C1 segment of cervical spinal cord (tissue), 14 donors: ENCODE data around the gene UNC93B1.
"Not testable (repeated sequence)": the region's sequence is repeated elsewhere in the genome, so short reads cannot be mapped to it uniquely, and the experiment has no call there.

Source experiments
- DNase-seq, 14 donors: peaks; one replicate each; lab custom pipeline; 2025; lab: John Stamatoyannopoulos, UW

Gene UNC93B1

DNA sequence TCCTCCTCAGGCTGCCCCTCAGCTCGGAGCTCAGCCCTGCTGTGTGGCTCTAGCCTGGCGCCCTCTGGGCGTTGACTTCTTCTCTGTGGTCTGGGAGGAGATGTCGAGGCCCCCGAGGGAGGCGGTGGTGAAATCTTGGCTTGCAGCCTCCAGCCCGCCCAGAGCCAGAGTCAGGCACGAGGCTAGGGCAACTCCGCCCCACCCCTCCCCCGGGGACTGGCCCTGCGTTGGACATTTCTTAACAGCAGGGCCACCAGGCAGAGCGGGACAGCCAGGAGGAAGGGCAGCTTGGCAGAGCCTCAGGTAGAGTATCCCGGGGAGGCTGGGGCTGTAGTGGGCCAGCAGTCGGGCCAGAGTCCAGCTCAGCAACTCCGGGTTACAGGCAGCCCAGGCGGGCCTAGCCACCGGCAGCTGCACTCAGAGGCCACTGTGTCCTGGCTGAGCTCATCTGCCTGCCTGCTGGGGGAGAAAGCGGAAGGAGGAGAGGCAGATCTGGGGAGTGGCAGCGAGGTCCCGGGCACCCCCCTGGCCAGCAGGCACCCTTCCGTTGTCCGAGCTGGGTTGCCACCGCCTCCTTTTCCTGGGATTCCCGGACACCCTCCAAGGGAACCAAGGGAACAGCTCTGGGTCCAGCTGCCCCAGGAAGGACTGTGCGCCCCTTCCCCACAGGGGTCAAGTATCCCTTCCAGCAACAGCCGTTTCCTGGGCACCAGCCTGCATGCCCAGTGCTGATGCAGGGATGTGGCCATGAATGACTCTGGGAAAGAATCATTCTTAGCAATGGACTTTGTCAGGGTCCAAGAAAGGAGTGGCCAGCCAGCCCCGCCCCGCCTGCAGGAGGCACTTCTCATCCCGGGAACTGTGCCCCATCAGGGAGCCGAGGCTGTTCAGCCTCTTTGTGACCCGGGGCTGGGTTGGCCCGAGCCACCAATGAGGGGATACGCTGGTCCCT, 6.5 kb upstream of the UNC93B1 start, which contains the start of gene ALDH3B1:
TSS of gene ALDH3B1 (plus strand) at position 238 of the 952 bp plus-strand sequence. CDS start 4,971 bp downstream, outside the sequence.
- peak; percentile 60 to 96 (median 85) for DNase-seq

DNA sequence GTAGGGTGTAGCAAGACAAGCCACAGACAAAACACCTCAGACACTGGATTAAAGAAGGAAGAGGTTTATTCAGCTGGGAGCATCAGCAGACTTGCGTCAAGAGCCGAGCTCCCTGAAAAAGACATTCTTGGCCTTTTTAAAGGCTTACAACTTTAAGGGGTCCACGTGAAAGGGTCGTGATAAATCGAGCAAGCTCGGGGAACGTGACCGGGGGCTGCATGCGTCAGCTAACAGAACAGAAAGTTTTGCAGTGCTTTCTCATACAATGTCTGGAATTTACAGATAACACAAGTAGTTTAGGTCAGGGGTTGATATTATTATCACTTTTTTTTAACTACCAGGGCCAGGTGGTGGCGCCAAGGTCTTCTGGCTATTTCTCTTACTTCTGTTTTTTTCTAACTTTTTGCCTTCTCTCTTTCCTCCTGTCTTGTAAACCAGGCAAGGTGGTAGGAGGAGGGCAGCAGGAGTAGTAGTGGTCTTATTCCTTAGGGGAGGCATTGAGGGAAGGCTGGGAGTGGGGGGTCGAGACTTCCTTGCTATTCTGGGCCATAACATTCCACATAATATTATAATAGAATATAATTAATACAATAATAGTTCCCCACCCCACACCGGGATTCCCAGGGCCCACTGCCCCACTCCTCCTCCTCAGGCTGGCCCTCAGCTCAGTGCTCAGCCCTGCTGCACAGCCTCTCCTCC, 5.6 kb upstream of the UNC93B1 start:
- peak in 1 of 14 donors; percentile 43 for DNase-seq

GRCh38 chr11:68008381-68009337, 4.8 kb upstream of the UNC93B1 start:
- peak in 4 of 14 donors; percentile 13 to 35 (median 26) for DNase-seq

DNA sequence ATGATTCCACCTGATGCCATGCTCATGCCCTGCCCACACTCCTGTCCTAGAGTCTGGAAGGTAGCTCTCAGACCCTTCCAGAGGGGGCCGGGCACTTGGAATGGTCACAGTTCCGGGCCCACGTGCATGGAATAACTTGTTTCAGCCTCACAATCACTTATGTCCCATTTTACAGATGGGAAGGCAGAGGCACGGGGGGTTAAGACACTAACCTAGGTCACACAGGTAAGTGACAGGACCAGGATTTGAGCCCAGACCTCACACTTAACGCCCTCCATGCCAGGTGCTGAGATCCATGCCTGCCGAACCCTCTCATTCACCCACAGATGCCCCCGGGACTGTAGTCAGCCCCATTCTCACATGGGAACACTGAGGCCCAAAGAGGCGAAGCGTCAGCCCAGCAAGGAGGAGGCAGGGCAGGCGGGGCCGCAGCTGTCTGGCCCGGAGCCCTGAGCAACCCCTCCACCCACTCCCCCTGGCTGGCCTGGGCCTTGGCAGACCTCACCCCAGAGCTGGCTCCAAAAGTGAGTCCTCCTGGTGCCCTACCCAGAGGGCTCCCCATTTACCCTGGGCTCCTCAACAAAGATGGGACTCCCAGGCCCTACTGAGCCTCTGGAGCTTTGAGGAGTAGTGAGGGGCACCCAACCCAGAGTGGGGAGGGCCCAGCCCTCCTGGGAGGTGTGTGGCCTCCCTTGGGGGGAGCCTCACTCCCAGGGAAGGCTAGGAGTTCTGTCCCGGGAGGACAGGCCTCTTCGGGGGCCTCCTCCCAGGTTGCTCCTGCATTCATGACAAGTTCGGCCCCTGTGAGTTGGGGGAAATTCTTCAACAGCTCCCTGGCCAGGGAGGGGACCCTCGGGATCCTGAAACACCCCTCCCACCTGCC, 3.8 kb upstream of the UNC93B1 start:
- no peak for DNase-seq

- no peak for DNase-seq
Observed at GRCh38 chr11:68006606-68007166, 2.8 kb upstream of the UNC93B1 start.

GRCh38 chr11:68004551-68005335, 846 bp upstream of the UNC93B1 start:
- no peak for DNase-seq

DNA sequence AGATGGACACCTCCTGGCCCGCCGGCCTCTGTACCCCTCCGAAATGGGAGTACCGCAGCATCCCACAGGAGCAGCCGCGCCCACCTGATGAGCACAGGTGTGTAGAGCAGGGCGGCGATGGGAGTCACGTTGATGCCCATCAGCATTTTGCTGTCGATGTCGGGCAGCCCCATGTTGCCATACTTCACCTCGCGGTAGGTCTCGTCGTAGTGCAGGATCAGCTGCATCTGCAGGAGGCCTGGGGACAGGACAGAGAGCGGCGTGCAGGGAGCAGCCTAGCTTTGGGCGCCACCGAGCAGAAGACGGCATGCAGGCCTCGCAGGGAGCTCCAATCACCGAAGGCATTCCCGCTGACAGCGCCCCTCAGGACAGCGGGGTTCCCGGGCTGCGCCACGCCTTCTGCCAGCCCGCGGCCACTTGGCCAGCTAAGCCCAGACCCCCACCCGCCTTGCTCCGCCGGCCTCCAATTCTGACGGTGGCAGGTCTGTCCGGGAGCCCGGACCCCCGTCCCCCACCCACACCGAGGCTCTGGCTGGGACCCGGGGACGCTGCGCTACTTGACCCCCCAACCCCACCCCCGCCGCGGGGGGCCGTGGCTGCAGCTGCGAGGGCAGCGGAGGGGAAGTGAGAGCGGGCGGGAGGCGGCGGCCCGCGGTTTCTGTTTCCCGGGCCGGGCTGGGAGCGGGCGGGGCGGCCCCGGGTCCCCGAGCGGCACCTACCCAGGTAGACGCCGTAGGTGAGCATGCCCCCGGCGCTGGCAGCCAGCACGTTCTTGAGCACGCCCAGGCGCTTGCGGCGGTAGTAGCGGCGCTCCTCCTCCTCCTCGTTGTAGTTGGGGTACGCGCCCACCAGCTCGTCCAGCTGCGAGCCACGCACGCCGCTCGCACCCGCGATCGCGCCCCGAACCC, 705 bp downstream of the UNC93B1 start:
- DNase-seq = peak in 2 of 14 donors; percentile 18 to 39

GRCh38 chr11:68002575-68002937, 1.3 kb downstream of the UNC93B1 start:
- peak in 1 of 14 donors; percentile 14 for DNase-seq

DNA sequence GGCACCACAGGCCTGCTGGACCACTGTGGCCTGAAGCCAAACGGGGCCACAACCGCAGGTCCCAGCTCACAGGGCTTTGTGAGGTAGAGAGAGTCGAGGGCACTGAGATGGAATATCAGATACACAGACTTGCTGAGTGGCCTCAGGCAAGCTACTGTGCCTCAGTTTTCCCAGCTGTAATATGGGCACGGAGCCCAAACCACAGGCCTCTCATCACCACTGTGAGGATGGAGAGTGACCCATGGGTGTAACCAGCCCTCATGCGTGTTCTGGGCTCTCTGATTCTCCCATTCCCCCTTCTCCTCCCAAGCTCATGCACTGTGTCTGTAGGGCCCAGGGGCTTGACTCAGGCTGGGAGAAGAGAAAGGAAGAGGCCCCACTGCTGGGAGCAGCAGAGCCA, 4.2 kb downstream of the UNC93B1 start:
- no peak for DNase-seq

GRCh38 chr11:67999201-67999629, 4.7 kb downstream of the UNC93B1 start:
- no peak for DNase-seq

- no peak for DNase-seq
Observed at GRCh38 chr11:67998150-67999045, 5.5 kb downstream of the UNC93B1 start.

- no peak for DNase-seq
Observed at GRCh38 chr11:67997475-67997921, 6.4 kb downstream of the UNC93B1 start.

DNA sequence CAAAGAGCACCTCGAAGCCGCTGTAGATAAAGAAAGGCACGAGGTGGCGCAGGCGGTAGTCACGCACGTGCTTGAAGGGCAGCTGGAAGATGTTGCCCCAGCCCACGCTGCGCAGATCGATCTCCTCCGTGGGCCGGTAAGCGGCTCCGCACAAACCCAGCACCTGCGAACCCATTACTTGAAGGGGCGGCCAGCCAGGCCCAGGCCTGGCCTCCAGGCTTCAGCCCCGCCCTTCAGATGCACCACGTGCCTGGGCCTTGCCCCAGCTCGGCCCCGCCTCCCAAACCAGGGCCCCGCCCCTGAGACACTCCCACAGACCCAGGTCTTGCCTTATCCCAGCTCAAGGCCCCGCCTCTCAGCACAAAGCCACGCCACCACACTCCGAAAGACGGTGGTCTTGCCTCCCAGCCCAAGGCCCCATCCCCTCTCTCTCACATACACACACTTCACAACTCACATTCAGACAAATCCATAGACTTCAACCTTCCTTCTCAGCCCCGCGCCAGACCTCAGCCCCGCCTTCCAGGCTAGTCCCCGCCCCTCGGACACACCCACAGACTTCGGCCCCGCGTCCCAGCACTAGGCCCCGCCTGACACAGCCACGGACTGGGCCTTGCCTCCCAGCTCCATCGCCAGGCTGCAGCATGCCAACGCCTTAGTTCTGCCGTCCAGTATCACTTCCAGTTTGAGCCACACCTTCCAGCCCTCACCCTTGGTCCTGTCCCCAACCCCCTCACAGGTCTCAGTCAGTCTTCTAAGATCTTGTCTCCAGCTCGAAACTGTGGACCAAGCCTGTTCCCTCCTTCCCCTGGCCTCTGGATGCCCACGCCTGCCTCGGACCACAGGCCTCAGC, 7.0 kb downstream of the UNC93B1 start:
- no peak for DNase-seq

DNA sequence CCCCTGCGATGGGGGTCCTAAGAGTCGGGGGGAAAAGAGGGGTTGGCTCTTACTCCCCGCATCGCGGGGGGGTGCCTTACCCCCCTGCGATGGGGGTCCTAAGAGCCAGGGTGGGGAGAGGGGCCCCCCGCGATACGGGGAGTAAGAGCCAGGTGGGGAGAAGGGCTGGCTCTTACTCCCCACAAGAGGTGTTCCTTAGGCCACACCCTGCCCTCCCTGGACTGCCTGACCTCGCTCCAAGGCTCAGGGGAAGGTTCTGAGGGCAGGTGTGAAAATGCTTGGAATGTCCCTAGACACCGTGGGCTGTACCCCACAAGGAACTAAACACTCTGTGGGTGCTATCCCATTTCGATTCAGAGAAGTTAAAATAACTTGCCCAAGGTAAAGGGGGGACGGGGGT, 7.8 kb downstream of the UNC93B1 start:
- no peak for DNase-seq

GRCh38 chr11:67995579-67995978, 8.3 kb downstream of the UNC93B1 start:
- not testable (repeated sequence) for DNase-seq

GRCh38 chr11:67995129-67995528, 8.8 kb downstream of the UNC93B1 start:
- not testable (repeated sequence) for DNase-seq
